Vagina (tissue), 2 donors: ENCODE data around the gene SPIRE2.

Source experiments
- CTCF ChIP-seq, 3 experiments: fragments of 450-650 bp in 2 of 3; fragments of 200-600 bp in 1 of 3; sonication (generic) in 1 of 3; IDR thresholded peaks; one replicate each; pipeline ENCODE4 v1.5.1; 2017 to 2019; ENCODE audit warnings: antibody characterized with exemption in 3 of 3, mild to moderate bottlenecking in 2 of 3, moderate library complexity in 2 of 3
- POLR2AphosphoS5 ChIP-seq, 2 donors: sonication (generic); formaldehyde crosslinking; IDR thresholded peaks; one replicate each; pipeline ENCODE4 v1.9.0; 2017; ENCODE audit warnings: antibody characterized with exemption in 2 of 2, mild to moderate bottlenecking in 2 of 2, low read depth in 1 of 2; ENCODE audit not compliant: insufficient read depth in 1 of 2

- no peak for TF ChIP-seq CTCF (IDR thresholded peaks at IDR 0.05)
- no peak for TF ChIP-seq POLR2AphosphoS5 (IDR thresholded peaks at IDR 0.05; ENCODE audit: insufficient read depth in 1 of 2, low read depth in 1 of 2)
These were observed 52.4 kb downstream of the SPIRE2 start for GRCh38 chr16:89880477-89881367.
